Occipital lobe (tissue), 3 donors: ENCODE data around the gene CREB3. TPM values are rescaled to one million over a fixed set of nuclear protein-coding genes. Genes with fewer than 3 reads are reported as not detected.

Source experiments
- DNase-seq: peaks from one replicate; lab custom pipeline; 2025; lab: John Stamatoyannopoulos, UW
- small RNA-seq: library from RNA; depleted of rRNA; stranded (forward); fragments of <200 nt; gene quantifications from one replicate; pipeline ENCODE3, GENCODE V24; 2014
- total RNA-seq: library from RNA; depleted of rRNA; stranded (reverse); fragments of >200 nt; gene quantifications from one replicate; pipeline ENCODE4 v1.2.3, GENCODE V29; 2014

The CREB3 gene
- total RNA-seq, 1 donor from 2014 or later, result 22.9 TPM

DNA sequence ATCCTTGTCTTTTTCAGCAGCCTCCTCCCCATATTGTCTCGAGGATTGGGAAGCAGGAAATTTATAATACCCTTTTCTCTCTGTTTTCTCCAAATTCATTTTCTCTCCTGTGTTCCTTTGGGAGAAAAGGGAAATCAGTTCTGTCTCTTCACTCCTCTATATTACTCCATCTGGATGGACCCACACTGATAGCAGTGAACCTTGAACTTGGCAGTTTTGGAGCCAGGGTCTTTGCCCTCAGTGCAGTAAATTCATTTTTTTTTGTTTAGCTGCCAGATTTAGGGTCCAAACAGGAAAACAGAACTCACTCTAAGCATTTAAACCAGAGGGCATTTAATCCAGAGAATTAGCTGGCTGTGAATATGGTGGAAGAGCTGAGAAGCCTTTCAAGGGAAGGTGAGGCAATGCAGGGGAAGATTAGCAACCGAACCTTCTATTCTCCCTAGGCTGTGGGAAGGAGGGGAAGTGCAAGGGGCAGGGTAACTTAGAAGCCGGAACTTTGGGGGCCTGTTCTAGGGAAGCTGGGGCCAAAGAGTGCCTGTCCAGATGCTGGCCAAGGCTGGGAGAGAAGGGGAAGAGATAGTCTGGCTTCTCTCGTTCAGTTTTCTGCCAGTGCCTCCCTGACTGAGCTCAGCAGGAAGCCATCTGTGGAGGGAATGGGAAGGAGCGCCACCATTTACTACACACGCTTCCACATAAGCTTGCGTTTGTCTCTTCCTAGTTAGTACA, 42.6 kb downstream of the CREB3 start:
- DNase-seq, result no peak

DNA sequence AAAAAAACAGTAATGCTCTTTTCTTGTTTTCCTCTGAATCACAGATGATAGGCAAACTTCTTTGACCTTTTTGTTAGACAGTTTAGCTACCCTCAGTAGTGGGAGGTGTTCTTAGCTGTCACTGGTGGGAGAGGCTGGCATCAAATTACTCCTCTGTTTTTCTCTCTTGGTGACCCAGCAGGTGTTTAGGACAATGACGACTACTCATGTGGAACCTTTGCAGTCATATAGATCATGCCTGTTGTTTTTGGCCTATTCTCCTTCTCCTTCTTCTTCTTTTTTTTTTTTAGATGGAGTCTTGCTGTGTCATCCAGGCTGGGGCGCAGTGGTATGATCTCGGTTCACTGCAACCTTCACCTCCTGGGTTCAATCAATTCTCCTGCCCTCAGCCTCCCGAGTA, 43.6 kb downstream of the CREB3 start:
- no peak for DNase-seq

DNA sequence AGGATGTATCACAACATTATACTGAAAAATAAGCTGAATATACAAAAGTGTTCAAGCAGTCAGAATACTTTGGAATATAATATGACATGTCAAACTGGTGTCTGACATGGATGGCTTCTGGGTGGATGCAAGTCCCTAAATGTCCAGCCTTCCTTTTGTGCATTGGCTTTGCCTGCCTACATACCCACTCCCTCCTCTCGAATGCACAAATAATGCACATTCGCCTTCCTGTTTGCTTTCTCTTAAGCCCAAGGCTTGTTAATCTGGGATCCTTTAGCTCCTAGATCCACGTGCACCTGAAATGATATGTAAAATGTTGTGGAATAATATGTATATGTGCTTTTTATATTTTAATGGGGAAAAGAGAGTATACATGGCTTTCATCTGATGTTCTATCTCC, 46.0 kb downstream of the CREB3 start:
- DNase-seq, result no peak

GRCh38 chr9:35781066-35781465, 48.6 kb downstream of the CREB3 start:
- no peak for DNase-seq

- no peak for DNase-seq
These were observed 51.0 kb downstream of the CREB3 start for GRCh38 chr9:35783418-35783817.

Small RNA genes within 50 kb of the gene (small RNA-seq; reads per million reads assigned to genes)
- gene MIR6853, result not detected

Other genes with a start within 250 kb of the CREB3 start
- 51.2 TPM for gene RUSC2, start 242.6 kb upstream of the CREB3 start, total RNA-seq
- 11.7 TPM for gene TESK1, start 127.4 kb upstream of the CREB3 start, total RNA-seq
- gene CD72, start 114.3 kb upstream of the CREB3 start, total RNA-seq, result 0.47 TPM
- not detected for gene SIT1, start 81.7 kb upstream of the CREB3 start, total RNA-seq
- gene RMRP, start 74.6 kb upstream of the CREB3 start, total RNA-seq, result 159,856 TPM
- 10.5 TPM for gene CCDC107, start 74.4 kb upstream of the CREB3 start, total RNA-seq
- 0.94 TPM for gene ARHGEF39, start 67.5 kb upstream of the CREB3 start, total RNA-seq
- 0.78 TPM for gene CA9, start 58.7 kb upstream of the CREB3 start, total RNA-seq
- gene TPM2, start 42.7 kb upstream of the CREB3 start, total RNA-seq, result 18.1 TPM
- gene TLN1, start 471 bp upstream of the CREB3 start, total RNA-seq, result 17.8 TPM
- 45.2 TPM for gene GBA2, start 16.6 kb downstream of the CREB3 start, total RNA-seq
- gene RGP1, start 16.6 kb downstream of the CREB3 start, total RNA-seq, result 12.3 TPM
- gene MSMP, start 21.6 kb downstream of the CREB3 start, total RNA-seq, result not detected
- gene NPR2, start 58.9 kb downstream of the CREB3 start, total RNA-seq, result 11.2 TPM
- 4.7 TPM for gene SPAG8, start 79.6 kb downstream of the CREB3 start, total RNA-seq
- 7.0 TPM for gene HINT2, start 82.4 kb downstream of the CREB3 start, total RNA-seq
- not detected for gene FAM221B, start 96.1 kb downstream of the CREB3 start, total RNA-seq
- gene TMEM8B, start 96.6 kb downstream of the CREB3 start, total RNA-seq, result 5.6 TPM
- not detected for gene OR13J1, start 137.7 kb downstream of the CREB3 start, total RNA-seq
- not detected for gene HRCT1, start 173.5 kb downstream of the CREB3 start, total RNA-seq
- 0.31 TPM for gene SPAAR, start 176.8 kb downstream of the CREB3 start, total RNA-seq
- gene OR2S2, start 225.5 kb downstream of the CREB3 start, total RNA-seq, result not detected